NCI-H2196 (cell line): ENCODE measurements around the gene PYGO2.
"Not testable (repeated sequence)": the region's sequence is repeated elsewhere in the genome, so short reads cannot be mapped to it uniquely, and the experiment has no call there.

Experiments
- DNase-seq: peaks from one replicate; lab custom pipeline; 2025; ENCODE audit not compliant: unreplicated experiment; lab: John Stamatoyannopoulos, UW

Gene PYGO2

GRCh38 chr1:154911691-154912550, 49.7 kb downstream of the PYGO2 start:
- DNase-seq, result no peak

DNA sequence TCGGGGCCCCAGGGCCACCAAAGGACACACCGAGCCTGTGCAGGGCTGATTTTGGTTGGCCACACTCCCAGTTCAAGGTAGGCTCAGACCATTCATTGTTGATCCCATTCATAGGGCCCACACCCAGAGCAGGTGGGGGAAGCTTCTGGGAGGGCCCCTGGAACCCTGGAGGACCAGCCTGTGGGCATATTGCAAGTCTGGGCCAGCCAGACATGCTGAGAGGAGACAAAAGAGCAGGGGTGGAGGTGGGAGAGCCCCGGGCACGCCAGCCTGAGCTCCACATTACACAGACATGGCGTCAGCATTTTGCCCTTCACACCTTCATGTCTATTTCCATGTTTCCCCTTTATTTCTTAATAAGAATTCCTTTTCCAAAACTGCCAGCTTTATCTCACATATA, 50.7 kb downstream of the PYGO2 start:
- no peak for DNase-seq

GRCh38 chr1:154908937-154909336, 52.6 kb downstream of the PYGO2 start:
- no peak for DNase-seq

DNA sequence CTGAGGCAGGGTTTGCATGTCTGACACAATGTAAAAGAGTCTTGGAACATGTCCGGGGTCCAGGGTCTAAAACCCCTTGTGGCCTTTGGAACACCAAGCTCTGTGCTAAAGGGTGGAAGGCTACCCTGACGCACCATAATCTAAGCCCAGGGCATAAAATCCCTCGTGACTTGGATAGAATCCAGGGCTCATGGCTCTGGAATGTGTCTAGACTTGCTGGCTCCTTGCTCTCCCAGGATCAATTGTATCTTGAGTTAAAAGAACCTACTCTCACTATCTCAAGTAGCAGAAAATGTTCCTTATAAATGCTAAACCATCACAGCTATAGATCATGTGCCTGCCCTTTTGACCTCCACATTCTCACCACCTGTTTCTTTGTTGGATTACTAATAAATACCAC, 53.5 kb downstream of the PYGO2 start:
- DNase-seq, result not testable (repeated sequence)
